C4-2B (cell line): Measurements from ENCODE around the gene CXXC4.

Experiments used
- ZFX ChIP-seq: fragments of 450-650 bp; IDR thresholded peaks from 2 replicates; pipeline ENCODE4 v1.6.1; 2017
- TF ChIP-seq, protein P1 (sequence below): fragments of 450-650 bp; conservative IDR thresholded peaks from 2 replicates; pipeline ENCODE4 v1.5.1; 2017; ENCODE audit warnings: mild to moderate bottlenecking

DNA sequence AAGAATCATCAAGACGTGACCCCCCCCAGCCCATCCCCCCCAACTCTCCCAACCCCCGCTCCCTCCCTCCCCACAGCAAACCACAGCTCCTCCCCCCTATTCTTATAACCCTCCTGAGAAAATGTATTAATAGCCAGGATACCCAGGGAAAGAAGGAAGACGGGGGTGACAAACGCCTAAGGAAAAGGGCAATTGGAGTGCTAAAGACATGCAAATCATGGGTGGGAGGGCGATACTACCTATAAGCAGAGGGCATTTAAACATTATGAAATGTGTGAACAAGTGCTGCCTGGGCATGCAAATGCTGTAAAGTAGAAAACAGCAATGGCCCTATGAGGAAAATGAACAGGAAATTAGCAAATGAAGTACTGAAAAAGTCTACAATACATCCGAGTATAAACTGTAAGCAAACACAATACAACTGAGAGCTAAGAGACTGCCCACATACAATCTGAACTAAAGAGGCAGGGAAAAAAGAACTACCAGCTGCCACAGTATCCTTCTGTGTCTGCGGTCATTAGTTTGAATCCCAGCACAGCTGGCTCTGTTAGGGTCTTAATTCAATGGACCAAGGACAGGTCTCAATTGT lies 2.4 kb downstream of the CXXC4 start:
- TF ChIP-seq, protein P1, sequence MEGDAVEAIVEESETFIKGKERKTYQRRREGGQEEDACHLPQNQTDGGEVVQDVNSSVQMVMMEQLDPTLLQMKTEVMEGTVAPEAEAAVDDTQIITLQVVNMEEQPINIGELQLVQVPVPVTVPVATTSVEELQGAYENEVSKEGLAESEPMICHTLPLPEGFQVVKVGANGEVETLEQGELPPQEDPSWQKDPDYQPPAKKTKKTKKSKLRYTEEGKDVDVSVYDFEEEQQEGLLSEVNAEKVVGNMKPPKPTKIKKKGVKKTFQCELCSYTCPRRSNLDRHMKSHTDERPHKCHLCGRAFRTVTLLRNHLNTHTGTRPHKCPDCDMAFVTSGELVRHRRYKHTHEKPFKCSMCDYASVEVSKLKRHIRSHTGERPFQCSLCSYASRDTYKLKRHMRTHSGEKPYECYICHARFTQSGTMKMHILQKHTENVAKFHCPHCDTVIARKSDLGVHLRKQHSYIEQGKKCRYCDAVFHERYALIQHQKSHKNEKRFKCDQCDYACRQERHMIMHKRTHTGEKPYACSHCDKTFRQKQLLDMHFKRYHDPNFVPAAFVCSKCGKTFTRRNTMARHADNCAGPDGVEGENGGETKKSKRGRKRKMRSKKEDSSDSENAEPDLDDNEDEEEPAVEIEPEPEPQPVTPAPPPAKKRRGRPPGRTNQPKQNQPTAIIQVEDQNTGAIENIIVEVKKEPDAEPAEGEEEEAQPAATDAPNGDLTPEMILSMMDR = no peak
- TF ChIP-seq ZFX = no peak
